ENCODE measurements around the gene IL1RAPL1.

The IL1RAPL1 gene

GRCh38 chrX:28969126-28969525 lies 381.9 kb downstream of the IL1RAPL1 start:
- no peak for DNase-seq (ENCODE audit: low spot score)

GRCh38 chrX:28979877-28980276 lies 392.6 kb downstream of the IL1RAPL1 start:
- DNase-seq (ENCODE audit: low spot score) = no peak

GRCh38 chrX:28981952-28982351 lies 394.7 kb downstream of the IL1RAPL1 start:
- no peak for DNase-seq (ENCODE audit: low spot score)

GRCh38 chrX:28988246-28988645 lies 401.0 kb downstream of the IL1RAPL1 start:
- DNase-seq (ENCODE audit: low spot score) = no peak

DNA sequence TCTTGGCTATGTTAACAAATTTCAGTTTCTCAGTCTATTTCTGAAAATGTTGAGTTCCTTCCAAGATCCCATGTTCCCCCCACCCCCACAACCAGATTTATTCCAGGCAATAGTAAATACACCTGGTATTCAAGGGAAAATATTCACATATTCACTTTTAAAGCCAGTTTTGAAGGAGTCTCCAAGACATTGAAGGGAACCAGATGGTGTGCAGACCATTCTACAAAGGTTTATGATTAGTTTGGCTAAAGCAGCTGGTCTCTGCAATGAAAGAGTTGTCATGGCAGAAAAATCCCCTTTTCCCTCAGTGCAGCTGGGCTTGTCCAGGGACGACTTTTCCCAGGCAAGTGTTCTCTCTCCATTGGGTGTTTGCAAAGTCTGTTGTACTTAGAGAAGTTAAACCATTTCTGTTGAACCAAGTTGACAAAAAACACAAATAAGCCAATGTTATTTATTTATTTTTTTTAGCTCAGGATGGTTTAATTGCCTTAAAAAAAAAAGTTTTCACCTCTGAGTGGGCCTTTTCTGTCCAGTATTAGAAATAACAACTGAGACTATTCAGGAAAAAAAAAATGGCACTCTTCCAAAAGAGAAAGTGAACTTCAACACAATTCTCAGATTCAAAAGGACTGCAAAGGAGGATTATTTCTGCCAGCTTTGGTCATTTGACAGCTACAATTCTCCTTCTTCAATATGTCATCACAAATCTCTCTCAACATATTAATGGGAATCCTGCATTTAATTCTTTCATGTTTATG lies 410.6 kb downstream of the IL1RAPL1 start:
- DNase-seq (ENCODE audit: low spot score) = no peak

GRCh38 chrX:28998609-28999135 lies 411.4 kb downstream of the IL1RAPL1 start:
- DNase-seq (ENCODE audit: low spot score) = no peak

DNA sequence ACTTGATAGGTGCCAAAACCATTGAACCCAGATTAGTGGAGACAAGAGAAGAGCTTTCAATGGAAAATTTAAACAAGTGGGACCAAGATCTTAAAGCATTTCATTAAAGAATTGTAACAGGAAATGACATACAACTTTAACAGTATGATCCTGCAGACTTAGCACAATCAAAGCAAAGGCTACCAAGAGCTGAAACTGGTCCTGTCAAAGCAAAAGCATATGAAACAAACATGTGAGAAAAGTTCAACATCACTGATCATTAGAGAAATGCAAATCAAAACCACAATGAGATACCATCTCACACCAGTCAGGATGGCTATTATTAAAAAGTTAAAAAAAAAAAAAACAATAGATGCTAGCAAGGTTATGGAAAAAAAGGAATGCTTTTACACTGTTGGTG lies 425.6 kb downstream of the IL1RAPL1 start:
- DNase-seq (ENCODE audit: low spot score) = no peak

DNA sequence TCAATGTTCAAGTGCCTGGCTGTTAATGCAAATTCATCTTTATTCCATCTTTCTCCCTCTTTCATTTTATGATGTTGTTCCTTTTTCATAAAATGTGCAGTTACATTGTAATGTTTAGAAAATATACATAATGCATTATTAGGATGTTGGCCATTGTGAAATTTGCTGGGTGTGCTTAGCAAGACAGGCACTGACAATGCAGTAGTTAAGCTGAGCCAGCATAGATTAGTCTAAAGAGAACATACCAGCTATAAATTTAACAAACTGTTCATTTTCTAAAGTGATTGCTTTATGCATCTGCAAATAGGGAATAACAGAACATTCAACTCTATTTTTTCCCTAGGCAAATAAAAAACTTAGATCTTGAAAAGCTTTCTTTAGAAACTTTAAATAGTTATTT lies 436.0 kb downstream of the IL1RAPL1 start:
- DNase-seq (ENCODE audit: low spot score) = no peak

DNA sequence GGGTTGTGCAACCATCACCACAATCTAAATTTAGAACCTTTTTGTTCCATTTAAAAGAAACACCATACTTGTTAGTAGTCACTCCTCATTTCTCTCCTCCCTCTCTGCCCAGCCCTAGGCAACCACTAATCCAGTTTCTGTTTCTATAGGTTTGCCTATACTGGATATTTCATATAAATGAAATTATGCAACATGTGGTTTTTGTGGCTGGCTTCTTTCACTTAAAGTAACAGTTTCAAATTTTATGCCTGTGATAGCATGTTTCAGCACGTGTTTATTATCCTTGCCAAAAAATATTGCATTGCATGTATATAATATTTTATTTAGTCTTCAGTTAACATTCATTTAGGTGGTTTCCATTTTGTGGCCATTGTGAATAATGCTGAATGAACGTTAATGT lies 437.6 kb downstream of the IL1RAPL1 start:
- DNase-seq (ENCODE audit: low spot score) = no peak

- no peak for DNase-seq (ENCODE audit: low spot score)
Observed at GRCh38 chrX:29039501-29039900, 452.3 kb downstream of the IL1RAPL1 start.

- DNase-seq (ENCODE audit: low spot score) = no peak
Observed at GRCh38 chrX:29040160-29040559, 452.9 kb downstream of the IL1RAPL1 start.

DNA sequence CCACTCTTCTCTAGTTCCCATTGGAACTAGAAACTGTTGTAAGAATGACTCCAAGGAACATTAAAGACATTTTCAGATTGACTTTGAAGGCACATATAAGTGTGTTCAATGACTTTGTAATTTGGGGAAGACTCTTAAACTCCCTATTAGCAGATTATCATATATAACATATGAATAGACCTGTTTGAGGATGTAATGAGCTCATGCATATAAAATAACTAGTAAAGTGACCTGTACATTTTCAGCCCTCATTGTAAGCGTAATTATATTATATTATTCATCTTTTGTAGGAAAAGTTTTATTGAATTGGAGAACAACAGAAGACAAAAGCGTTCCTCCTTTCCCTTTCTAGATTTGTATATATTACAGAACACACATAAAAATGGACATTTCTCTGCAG lies 455.1 kb downstream of the IL1RAPL1 start:
- DNase-seq (ENCODE audit: low spot score) = no peak

DNA sequence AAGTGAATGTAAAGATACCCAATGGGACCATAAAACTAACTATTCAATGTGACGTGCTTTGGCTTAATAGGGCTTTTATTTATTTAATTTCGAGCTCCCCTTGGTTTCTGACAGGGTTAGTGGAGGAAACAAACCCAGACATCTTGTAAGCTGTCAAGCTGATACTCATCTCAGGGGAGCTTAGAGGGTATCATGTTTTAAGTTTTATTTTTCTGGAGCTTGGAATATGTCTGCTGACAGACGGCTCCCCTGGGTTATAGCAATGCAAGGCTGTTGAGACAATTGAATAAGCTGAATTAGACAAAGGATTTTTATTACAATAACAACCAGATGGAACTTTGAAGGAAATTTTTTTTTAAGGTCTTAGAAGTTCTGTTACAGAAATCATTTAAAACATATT lies 456.5 kb downstream of the IL1RAPL1 start:
- DNase-seq (ENCODE audit: low spot score) = no peak

- no peak for DNase-seq (ENCODE audit: low spot score)
Observed at GRCh38 chrX:29044423-29045184, 457.4 kb downstream of the IL1RAPL1 start.

GRCh38 chrX:29065477-29065876 lies 478.2 kb downstream of the IL1RAPL1 start:
- no peak for DNase-seq (ENCODE audit: low spot score)

DNA sequence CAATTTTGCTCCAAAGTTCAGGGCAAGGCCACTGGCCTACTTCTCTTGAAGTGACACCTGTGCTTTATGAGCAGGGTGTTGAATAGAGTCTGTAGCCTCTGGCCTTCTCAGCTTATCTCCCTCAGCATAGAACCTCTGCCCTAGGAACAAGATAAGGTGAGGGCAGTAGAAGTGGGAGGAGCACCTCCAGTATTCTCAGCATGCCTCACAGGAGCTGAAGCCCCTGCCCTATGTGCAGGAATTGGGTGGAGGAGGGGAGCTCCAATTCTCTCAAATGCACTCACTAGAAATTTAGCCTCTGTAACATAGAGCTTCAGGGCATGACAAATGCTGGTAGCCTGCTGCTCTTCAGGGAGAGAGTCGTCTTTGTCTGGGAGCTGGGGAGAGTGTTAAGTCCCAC lies 479.3 kb downstream of the IL1RAPL1 start:
- DNase-seq (ENCODE audit: low spot score) = no peak

GRCh38 chrX:29067351-29067750 lies 480.1 kb downstream of the IL1RAPL1 start:
- peak; percentile 3 for DNase-seq (ENCODE audit: low spot score)

- no peak for DNase-seq (ENCODE audit: low spot score)
Observed at GRCh38 chrX:29071525-29072320, 484.5 kb downstream of the IL1RAPL1 start.

- no peak for DNase-seq (ENCODE audit: low spot score)
Observed at GRCh38 chrX:29082558-29082957, 495.3 kb downstream of the IL1RAPL1 start.

GRCh38 chrX:29083823-29084222 lies 496.6 kb downstream of the IL1RAPL1 start:
- DNase-seq (ENCODE audit: low spot score) = no peak

GRCh38 chrX:29090811-29091210 lies 503.6 kb downstream of the IL1RAPL1 start:
- peak; percentile 71 for DNase-seq (ENCODE audit: low spot score)

GRCh38 chrX:29107231-29107630 lies 520.0 kb downstream of the IL1RAPL1 start:
- DNase-seq (ENCODE audit: low spot score) = no peak

All from Ammon's horn (tissue), 1 donor.